Measurements from ENCODE around the gene GC. TPM values are rescaled to one million over a fixed set of nuclear protein-coding genes. Genes with fewer than 3 reads are reported as not detected.

GC gene
- total RNA-seq, 1 experiment from 2014 or later: not detected

GRCh38 chr4:71711985-71712348, 71.9 kb downstream of the GC start:
- Histone ChIP-seq H3T11ph (ENCODE audit: low read length) (no peak overlapping the region), H2BK5ac (ENCODE audit: insufficient read length, low read length) (no peak overlapping the region), H2BK20ac (ENCODE audit: low read depth, low read length, poor library complexity, severe bottlenecking) (no peak overlapping the region), H3K4me2 (ENCODE audit: insufficient read depth, insufficient read length, low read length) (no peak overlapping the region), H3K27ac (ENCODE audit: insufficient read length, low read depth, low read length) (no peak overlapping the region), H2BK120ac (ENCODE audit: low read depth, low read length, poor library complexity, severe bottlenecking) (no peak overlapping the region), H3K56ac (ENCODE audit: insufficient read length, low read depth, low read length) (no peak overlapping the region), H2BK15ac (ENCODE audit: low read depth, low read length) (no peak overlapping the region), H3K79me1 (ENCODE audit: insufficient read depth, low read depth, low read length, poor library complexity, severe bottlenecking) (no peaks in the 10 kb centered on the region), H3K4ac (ENCODE audit: low read depth, low read length) (no peak overlapping the region), H4K20me1 (ENCODE audit: control insufficient read depth, insufficient read depth, insufficient read length) (no peaks in the 10 kb centered on the region), H3K18ac (ENCODE audit: insufficient read length, low read depth, low read length) (no peak overlapping the region), H2AK5ac (ENCODE audit: insufficient read length, low read length) (no peak overlapping the region), H4K91ac (ENCODE audit: insufficient read length, low read depth, low read length) (no peak overlapping the region), H4K8ac (replicated peaks; ENCODE audit: insufficient read length, low read depth, low read length) (no peak overlapping the region), H3K9ac (ENCODE audit: extremely low read depth, insufficient read length, low read length) (no peak overlapping the region), H3K23me2 (ENCODE audit: insufficient read length, low read depth, low read length, poor library complexity, severe bottlenecking) (no peaks in the 10 kb centered on the region), H3K9me3 (ENCODE audit: control insufficient read depth, low read depth, low read length) (no peaks in the 10 kb centered on the region), H3K14ac (ENCODE audit: insufficient read depth, low read length) (no peak overlapping the region), H2AFZ (ENCODE audit: low read length) (no peak overlapping the region), H3K79me2 (ENCODE audit: insufficient read depth, low read length) (no peaks in the 10 kb centered on the region), H3K4me1 (ENCODE audit: insufficient read depth, low read length) (no peaks in the 10 kb centered on the region), H2BK12ac (ENCODE audit: insufficient read length, low read depth, low read length) (no peak overlapping the region), H4K5ac (ENCODE audit: insufficient read length, low read depth, low read length) (no peak overlapping the region), H3K23ac (ENCODE audit: insufficient read length, low read depth, low read length) (no peak overlapping the region), H3K27me3 (ENCODE audit: insufficient read depth, low read length) (no peaks in the 10 kb centered on the region)
- Mint-ChIP-seq H3K9me3 (peaks cover 0 to under 1% of the 10 kb centered on the region in 2 experiments; a peak in 1 of 5 replicates), H3K36me3 (ENCODE audit: insufficient read depth in 1 of 3, low read depth in 3 of 3) (peaks cover 0 to 1% (median under 1%) of the 10 kb centered on the region in 3 experiments; a peak in 2 of 7 replicates), H3K27ac (no peak overlapping the region), H3K27me3 (ENCODE audit: low read depth) (no peaks in the 10 kb centered on the region), H3K4me3 (no peak overlapping the region), H3K4me1 (peaks cover 0 to 2% of the 10 kb centered on the region in 2 experiments; a peak in 1 of 4 replicates)
- no peak for DNase-seq
- TF ChIP-seq CTCF (conservative IDR thresholded peaks at IDR 0.05): no peak
- WGBS (ENCODE audit: extremely low coverage, insufficient read length, low lambda C conversion rate): no CpG with 5 or more reads among the region's 3 CpGs
